Small intestine (tissue), 7 donors: Measurements from ENCODE around the gene CERK. TPM values are rescaled to one million over a fixed set of nuclear protein-coding genes. Genes with fewer than 3 reads are reported as not detected.

ENCODE experiments used
- DNase-seq, 2 donors: peaks; one replicate each; pipeline versions ENCODE4 v3.0.0 to v3.0.0-alpha.2; 2013
- FAIRE-seq: peaks from 2 replicates; lab custom pipeline; 2012; peaks lifted over from hg19 to GRCh38; lab: Jason Lieb, UNC
- H3K27ac ChIP-seq, 3 donors: one replicate each; pipeline ENCODE4 v1.5.1; 2013; ENCODE audit warnings: low read length in 2 of 3, mild to moderate bottlenecking in 2 of 3, control low read depth in 1 of 3, inconsistent platforms in 1 of 3, low read depth in 1 of 3, moderate library complexity in 1 of 3
- H3K27me3 ChIP-seq, 3 donors: one replicate each; pipeline ENCODE4 v1.6.1; 2013; ENCODE audit warnings: low read length in 3 of 3, inconsistent platforms in 1 of 3; ENCODE audit not compliant: control insufficient read depth in 3 of 3, insufficient read depth in 3 of 3
- H3K36me3 ChIP-seq, 3 donors: one replicate each; pipeline ENCODE4 v1.6.1; 2013; ENCODE audit warnings: low read length in 3 of 3, inconsistent platforms in 1 of 3, low read depth in 1 of 3, mild to moderate bottlenecking in 1 of 3, moderate library complexity in 1 of 3; ENCODE audit not compliant: control insufficient read depth in 3 of 3, insufficient read depth in 2 of 3
- H3K4me1 ChIP-seq, 3 donors: one replicate each; pipeline ENCODE4 v1.6.1; 2013; ENCODE audit warnings: low read length in 2 of 3, inconsistent platforms in 1 of 3, low read depth in 1 of 3, mild to moderate bottlenecking in 1 of 3, moderate library complexity in 1 of 3; ENCODE audit not compliant: control insufficient read depth in 3 of 3, insufficient read depth in 2 of 3
- H3K4me3 ChIP-seq, 3 donors: one replicate each; pipeline ENCODE4 v1.5.1; 2013; ENCODE audit warnings: low read length in 3 of 3, control low read depth in 1 of 3, inconsistent platforms in 1 of 3, low read depth in 1 of 3, mild to moderate bottlenecking in 1 of 3, moderate library complexity in 1 of 3
- H3K9me3 ChIP-seq, 2 donors: one replicate each; pipeline ENCODE4 v1.6.1; 2013; ENCODE audit warnings: low read depth in 1 of 2, low read length in 1 of 2; ENCODE audit not compliant: control insufficient read depth in 2 of 2, insufficient read depth in 1 of 2
- WGBS, 3 donors: extraction: QIAGEN DNeasy Blood & Tissue Kit; methylation state at CpG; one replicate each; pipeline ENCODE4 v1.1.7; 2013; 5-methylcytosine and 5-hydroxymethylcytosine counted together
- polyA plus RNA-seq, 4 donors: library from polyadenylated mRNA; stranded (reverse) in 3 of 4; unstranded in 1 of 4; fragments of 200-250 nt in 3 of 4; fragments of 120-200 nt in 1 of 4; gene quantifications; one replicate each; pipeline versions ENCODE4 v1.2.1 to v1.2.3, GENCODE V29; 2013
- donor health status: healthy with polysubstance abuse.
- donor health status: control.
- donor health status: control.
- donor health status: Bipolar disorder and iron deficiency.
- donor health status: healthy.

CERK gene
- polyA plus RNA-seq, 4 donors, result 43.7 to 84.7 (median 59.7) TPM

GRCh38 chr22:46672731-46673130, 65.3 kb downstream of the CERK start:
- Histone ChIP-seq H3K27me3 (no peaks in the 10 kb centered on the region), H3K36me3 (peaks cover 10 to 84% (median 16%) of the 10 kb centered on the region in 3 donors), H3K27ac (peak overlapping the region; percentile 21 to 94 (median 48)), H3K4me1 (peaks cover 2 to 29% (median 6%) of the 10 kb centered on the region in 3 donors), H3K9me3 (no peaks in the 10 kb centered on the region), H3K4me3 (no peak overlapping the region)
- FAIRE-seq (no peak), DNase-seq (peak; percentile 69 to 89)
- 26 to 62% (median 32%) methylated on average over 18 of the region's 18 CpGs for WGBS, 3 donors

- H3K36me3 ChIP-seq, result peaks cover 12 to 84% (median 14%) of the 10 kb centered on the region in 3 donors
- DNase-seq (peak; percentile 52 to 93), FAIRE-seq (no peak)
- no peak overlapping the region for H3K4me3 ChIP-seq
- WGBS, 3 donors, result 19 to 64% (median 32%) methylated on average over 17 of the region's 17 CpGs
- H3K27ac ChIP-seq, result peak overlapping the region in 2 of 3 donors; percentile 48 to 94
- H3K9me3 ChIP-seq, result no peaks in the 10 kb centered on the region
- H3K4me1 ChIP-seq, result peaks cover 2 to 29% (median 6%) of the 10 kb centered on the region in 3 donors
- H3K27me3 ChIP-seq, result no peaks in the 10 kb centered on the region
Measured at GRCh38 chr22:46671824-46672432, 66.1 kb downstream of the CERK start.

- H3K36me3 ChIP-seq, result peaks cover 16 to 84% (median 17%) of the 10 kb centered on the region in 3 donors
- FAIRE-seq, result no peak
- no peaks in the 10 kb centered on the region for H3K27me3 ChIP-seq
- H3K4me3 ChIP-seq, result no peak overlapping the region
- H3K27ac ChIP-seq, result no peak overlapping the region
- 93 to 98% (median 93%) methylated on average over 7 to 9 of the region's 9 CpGs for WGBS, 3 donors
- H3K4me1 ChIP-seq, result peaks cover 2 to 29% (median 6%) of the 10 kb centered on the region in 3 donors
- no peaks in the 10 kb centered on the region for H3K9me3 ChIP-seq
- no peak for DNase-seq
Measured at GRCh38 chr22:46669201-46669600, 68.9 kb downstream of the CERK start.

- H3K36me3 ChIP-seq, result peaks cover 16 to 84% (median 17%) of the 10 kb centered on the region in 3 donors
- no peak overlapping the region for H3K4me3 ChIP-seq
- DNase-seq (no peak), FAIRE-seq (no peak)
- H3K27me3 ChIP-seq, result no peaks in the 10 kb centered on the region
- no peak overlapping the region for H3K27ac ChIP-seq
- H3K9me3 ChIP-seq, result no peaks in the 10 kb centered on the region
- H3K4me1 ChIP-seq, result peaks cover 2 to 20% (median 6%) of the 10 kb centered on the region in 3 donors
- 89 to 93% (median 89%) methylated on average over 23 to 24 of the region's 24 CpGs for WGBS, 3 donors
Measured at GRCh38 chr22:46668116-46668515, 69.9 kb downstream of the CERK start.

DNA sequence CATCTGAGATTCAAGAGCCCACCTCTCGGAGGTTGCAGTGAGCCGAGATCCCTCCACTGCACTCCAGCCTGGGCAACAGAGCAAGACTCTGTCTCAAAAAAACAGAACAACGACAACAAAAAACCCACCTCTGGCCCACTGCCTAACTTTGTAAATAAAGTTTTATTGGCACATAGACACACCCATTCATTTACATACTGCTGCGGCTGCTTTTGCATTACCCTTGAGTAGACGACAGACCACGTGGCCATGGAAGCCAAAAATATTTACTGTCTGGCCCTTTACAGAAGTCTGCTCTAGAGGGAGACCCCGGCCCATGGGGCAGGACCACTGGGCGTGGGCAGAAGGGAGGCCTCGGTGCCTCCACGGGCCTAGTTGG, 70.8 kb downstream of the CERK start:
- no peak for FAIRE-seq
- Histone ChIP-seq H3K4me3 (no peak overlapping the region), H3K4me1 (peaks cover 0 to 11% (median 4%) of the 10 kb centered on the region in 3 donors), H3K36me3 (peaks cover 16 to 85% (median 22%) of the 10 kb centered on the region in 3 donors), H3K9me3 (no peaks in the 10 kb centered on the region), H3K27ac (no peak overlapping the region), H3K27me3 (no peaks in the 10 kb centered on the region)
- no peak for DNase-seq
- WGBS, 3 donors, result 85 to 94% (median 87%) methylated on average over 10 of the region's 10 CpGs

DNA sequence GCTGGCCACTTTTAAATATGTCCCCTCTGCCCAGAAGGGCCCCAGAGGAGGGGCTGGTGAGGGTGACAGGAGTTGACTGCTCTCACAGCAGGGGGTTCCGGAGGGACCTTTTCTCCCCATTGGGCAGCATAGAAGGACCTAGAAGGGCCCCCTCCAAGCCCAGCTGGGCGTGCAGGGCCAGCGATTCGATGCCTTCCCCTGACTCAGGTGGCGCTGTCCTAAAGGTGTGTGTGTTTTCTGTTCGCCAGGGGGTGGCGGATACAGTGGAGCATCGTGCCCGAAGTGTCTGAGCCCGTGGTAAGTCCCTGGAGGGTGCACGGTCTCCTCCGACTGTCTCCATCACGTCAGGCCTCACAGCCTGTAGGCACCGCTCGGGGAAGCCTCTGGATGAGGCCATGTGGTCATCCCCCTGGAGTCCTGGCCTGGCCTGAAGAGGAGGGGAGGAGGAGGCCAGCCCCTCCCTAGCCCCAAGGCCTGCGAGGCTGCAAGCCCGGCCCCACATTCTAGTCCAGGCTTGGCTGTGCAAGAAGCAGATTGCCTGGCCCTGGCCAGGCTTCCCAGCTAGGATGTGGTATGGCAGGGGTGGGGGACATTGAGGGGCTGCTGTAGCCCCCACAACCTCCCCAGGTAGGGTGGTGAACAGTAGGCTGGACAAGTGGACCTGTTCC, 71.3 kb downstream of the CERK start:
- H3K27me3 ChIP-seq, result no peaks in the 10 kb centered on the region
- H3K27ac ChIP-seq, result no peak overlapping the region
- FAIRE-seq (no peak), DNase-seq (no peak)
- WGBS, 3 donors, result 95 to 99% (median 97%) methylated on average over 16 to 17 of the region's 17 CpGs
- peaks cover 16 to 91% (median 22%) of the 10 kb centered on the region in 3 donors for H3K36me3 ChIP-seq
- H3K4me1 ChIP-seq, result peaks cover 0 to 5% (median 0%) of the 10 kb centered on the region in 3 donors
- H3K9me3 ChIP-seq, result no peaks in the 10 kb centered on the region
- H3K4me3 ChIP-seq, result no peak overlapping the region

- Histone ChIP-seq H3K9me3 (no peaks in the 10 kb centered on the region), H3K4me1 (peaks cover 0 to 7% (median 2%) of the 10 kb centered on the region in 3 donors), H3K36me3 (peaks cover 16 to 94% (median 22%) of the 10 kb centered on the region in 3 donors), H3K27ac (no peak overlapping the region), H3K27me3 (no peaks in the 10 kb centered on the region), H3K4me3 (no peak overlapping the region)
- FAIRE-seq, result no peak
- no peak for DNase-seq
- WGBS, 3 donors, result 93 to 95% (median 94%) methylated on average over 18 of the region's 18 CpGs
Measured at GRCh38 chr22:46665751-46666280, 72.2 kb downstream of the CERK start.

DNA sequence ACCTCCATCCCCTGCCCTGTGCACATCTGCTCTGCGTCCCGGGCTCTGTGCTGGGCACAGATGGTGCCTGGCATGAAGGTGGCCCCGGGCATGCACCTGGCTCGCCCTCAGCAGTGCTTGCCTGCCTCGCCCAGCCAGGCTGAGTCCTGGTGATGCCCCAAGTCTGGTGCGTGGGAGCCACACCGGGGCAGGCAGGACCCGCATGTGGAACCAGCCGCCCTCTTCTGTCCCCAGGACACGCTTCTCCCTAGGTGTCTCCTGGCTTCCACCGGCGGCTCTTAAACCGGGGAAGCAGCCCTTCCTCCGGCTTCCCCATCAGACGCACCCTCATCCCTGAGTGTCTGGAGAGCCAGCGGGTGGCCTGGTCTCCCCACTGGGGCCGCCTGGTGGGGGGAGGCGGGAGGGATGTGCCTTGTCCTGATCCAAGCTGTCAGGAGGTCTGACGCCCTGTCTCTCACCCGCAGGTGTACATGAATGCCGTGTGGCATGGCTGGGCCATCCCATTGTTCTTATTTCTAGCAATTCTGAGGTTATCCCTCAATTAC, 72.8 kb downstream of the CERK start:
- Histone ChIP-seq H3K27me3 (no peaks in the 10 kb centered on the region), H3K27ac (no peak overlapping the region), H3K36me3 (peaks cover 16 to 90% (median 22%) of the 10 kb centered on the region in 3 donors), H3K9me3 (no peaks in the 10 kb centered on the region), H3K4me1 (peaks cover 0 to 11% (median 3%) of the 10 kb centered on the region in 3 donors), H3K4me3 (no peak overlapping the region)
- 94 to 95% (median 95%) methylated on average over 20 to 21 of the region's 21 CpGs for WGBS, 3 donors
- FAIRE-seq, result no peak
- DNase-seq, result no peak
